CD4-positive, alpha-beta memory T cell (primary cell): ENCODE measurements around the gene PISD. TPM values are rescaled to one million over a fixed set of nuclear protein-coding genes. Genes with fewer than 3 reads are reported as not detected.
A peak's percentile ranks its signal among the peaks of the same experiment; 100 is the strongest.

ENCODE experiments used
- CTCF ChIA-PET: fragments of 350-600 bp; sonication (Branson Sonifier 250); formaldehyde crosslinking; loops from one replicate; lab custom pipeline; 2021; ENCODE audit warnings: inconsistent platforms; ENCODE audit not compliant: partially characterized antibody; lab: Charles Lee
- POLR2A ChIA-PET: fragments of 350-600 bp; sonication (Branson Sonifier 250); formaldehyde crosslinking; loops from one replicate; lab custom pipeline; 2021; ENCODE audit not compliant: partially characterized antibody; lab: Charles Lee
- DNase-seq, 5 donors: peaks; one replicate each; pipeline versions ENCODE4 v3.0.0 to v3.0.0-alpha.2; 2020 to 2022; ENCODE audit warnings: mixed read lengths in 1 of 5
- H3K27ac ChIP-seq: one replicate; pipeline ENCODE4 v1.7.0; 2013; ENCODE audit warnings: low read depth, low read length
- H3K27me3 ChIP-seq: 2 replicates; pipeline ENCODE4 v1.7.0; 2013; ENCODE audit warnings: mild to moderate bottlenecking, low read length, moderate library complexity; ENCODE audit not compliant: insufficient read depth
- H3K36me3 ChIP-seq: 2 replicates; pipeline ENCODE4 v1.7.0; 2013; ENCODE audit warnings: mild to moderate bottlenecking, low read length, moderate library complexity; ENCODE audit not compliant: insufficient read depth
- H3K4me1 ChIP-seq: 2 replicates; pipeline ENCODE4 v1.7.0; 2013; ENCODE audit warnings: mild to moderate bottlenecking, low read length, moderate library complexity; ENCODE audit not compliant: insufficient read depth
- H3K4me3 ChIP-seq, 2 donors: one replicate each; pipeline ENCODE4 v1.7.0; 2013; ENCODE audit warnings: low read length in 2 of 2, mild to moderate bottlenecking in 1 of 2
- H3K9me3 ChIP-seq, 2 donors: one replicate each; pipeline ENCODE4 v1.7.0; 2013; ENCODE audit warnings: low read length in 2 of 2, control low read depth in 1 of 2; ENCODE audit not compliant: control insufficient read depth in 1 of 2
- H3K27ac Mint-ChIP-seq, 7 donors: one replicate each; pipeline ENCODE4 v1.8.0; 2020 to 2021; ENCODE audit warnings: mixed read lengths in 7 of 7, mild to moderate bottlenecking in 6 of 7, inconsistent platforms in 3 of 7, moderate library complexity in 3 of 7
- H3K27me3 Mint-ChIP-seq, 2 donors: one replicate each; pipeline ENCODE4 v1.8.0; 2020 to 2021; ENCODE audit warnings: mixed read lengths in 2 of 2
- H3K36me3 Mint-ChIP-seq, 2 donors: one replicate each; pipeline ENCODE4 v1.8.0; 2020 to 2021; ENCODE audit warnings: mixed read lengths in 2 of 2, inconsistent platforms in 1 of 2, mild to moderate bottlenecking in 1 of 2
- H3K4me1 Mint-ChIP-seq, 4 donors: one replicate each; pipeline ENCODE4 v1.8.0; 2020 to 2021; ENCODE audit warnings: mixed read lengths in 4 of 4, mild to moderate bottlenecking in 1 of 4
- H3K4me3 Mint-ChIP-seq, 8 donors: one replicate each; pipeline ENCODE4 v1.8.0; 2020 to 2021; ENCODE audit warnings: mixed read lengths in 8 of 8, mild to moderate bottlenecking in 7 of 8, moderate library complexity in 6 of 8, inconsistent platforms in 3 of 8
- H3K9me3 Mint-ChIP-seq, 8 donors: one replicate each; pipeline ENCODE4 v1.8.0; 2020 to 2021; ENCODE audit warnings: mixed read lengths in 8 of 8, mild to moderate bottlenecking in 5 of 8, inconsistent platforms in 3 of 8, moderate library complexity in 1 of 8
- intact Hi-C: fragments of 100-400 bp; cut with micrococcal nuclease; formaldehyde crosslinking; loops from one replicate; pipeline ENCODE4 v1.15.1; 2023
- polyA plus RNA-seq, 2 donors: library from polyadenylated mRNA; unstranded; fragments of 300-500 nt; fragmentation: Illumina TruSeq; gene quantifications; one replicate each; pipeline ENCODE4 v1.2.3, GENCODE V29; 2021
- total RNA-seq, 2 experiments: library from RNA; stranded (reverse); gene quantifications; one replicate each; pipeline ENCODE4 v1.2.3, GENCODE V29; 2021

The PISD gene
- total and polyA plus RNA-seq, 4 experiments from 2014 or later, result 16.7 to 35.4 (median 30.8) TPM

GRCh38 chr22:31691408-31691807 lies 29.4 kb upstream of the PISD start:
- no peak for DNase-seq
- H3K36me3 ChIP-seq, result peaks cover 6% of the 10 kb centered on the region
- Mint-ChIP-seq H3K4me1 (peaks cover 8 to 14% (median 11%) of the 10 kb centered on the region in 4 donors), H3K27ac (peak overlapping the region in 1 of 7 donors; percentile 29), H3K9me3 (peaks cover 0 to 2% (median 0%) of the 10 kb centered on the region in 8 donors), H3K4me3 (no peak overlapping the region), H3K36me3 (peaks cover 41 to 43% of the 10 kb centered on the region in 2 donors), H3K27me3 (no peaks in the 10 kb centered on the region)
- POLR2A ChIA-PET, result interaction anchor here (0.6 kb wide), 1 partner anchor 51 kb away, joined by 4 read pairs; no protein-coding TSS in a partner anchor
- CTCF ChIA-PET, result interaction anchor here (1.5 to 2.7 kb wide), 2 partner anchors 15 to 26 kb away, joined by 4 to 12 read pairs; no protein-coding TSS in a partner anchor
- intact Hi-C loops, result no loop called here
- H3K27me3 ChIP-seq, result no peaks in the 10 kb centered on the region
- no peak overlapping the region for H3K4me3 ChIP-seq
- H3K4me1 ChIP-seq, result peaks cover 12% of the 10 kb centered on the region
- no peak overlapping the region for H3K27ac ChIP-seq
- H3K9me3 ChIP-seq, result no peaks in the 10 kb centered on the region

DNA sequence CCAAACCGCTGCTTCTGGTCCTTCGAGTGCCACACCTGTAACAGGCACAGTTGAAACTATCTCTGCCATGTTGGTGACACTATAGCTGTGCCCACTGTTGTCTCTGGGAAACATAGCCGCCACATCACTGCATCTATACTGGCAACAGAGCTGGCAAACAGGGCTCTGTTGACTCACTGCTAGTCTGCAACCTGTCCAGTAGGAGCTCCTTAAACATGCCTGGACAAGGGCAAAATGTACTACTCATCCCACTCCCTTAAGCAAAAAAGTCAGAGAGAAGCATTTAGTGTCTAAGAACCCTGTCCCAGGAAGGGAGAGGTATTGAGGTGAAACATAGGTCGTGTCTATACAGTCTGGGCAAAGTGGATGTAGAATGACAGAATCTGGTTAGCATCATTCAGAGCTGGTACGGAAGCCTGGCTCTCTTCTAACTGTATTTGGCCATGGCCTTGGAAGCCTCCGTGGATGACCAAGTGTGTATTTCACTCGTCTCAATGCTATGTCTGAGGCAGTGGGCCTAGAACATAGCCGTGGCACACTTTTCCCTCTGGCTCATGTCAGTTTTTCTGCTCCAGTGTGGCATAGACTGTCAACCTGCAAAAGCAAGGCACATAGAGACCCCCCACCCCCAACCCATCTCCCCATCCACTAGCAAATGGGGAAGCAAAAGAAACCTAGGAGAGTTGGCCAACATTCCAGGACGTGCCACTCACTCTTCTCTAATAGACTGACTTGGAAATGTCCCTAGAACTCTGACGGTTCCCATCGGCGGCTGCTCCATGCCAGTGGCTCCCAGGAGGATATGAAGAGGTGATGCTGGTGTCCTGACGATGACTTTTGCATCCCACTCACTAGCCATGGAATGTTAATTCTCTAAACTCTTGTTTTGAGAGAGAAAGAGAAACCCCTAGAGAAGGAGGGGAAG lies 21.4 kb upstream of the PISD start:
- Histone ChIP-seq H3K9me3 (no peaks in the 10 kb centered on the region), H3K27ac (no peak overlapping the region), H3K4me1 (no peaks in the 10 kb centered on the region), H3K36me3 (peaks cover 25% of the 10 kb centered on the region), H3K27me3 (no peaks in the 10 kb centered on the region), H3K4me3 (no peak overlapping the region)
- H3K27me3 Mint-ChIP-seq, result no peaks in the 10 kb centered on the region
- H3K4me1 Mint-ChIP-seq, result no peaks in the 10 kb centered on the region
- H3K9me3 Mint-ChIP-seq, result peaks cover 0 to 2% (median 0%) of the 10 kb centered on the region in 8 donors
- intact Hi-C loops, result no loop called here
- ChIA-PET POLR2A (interaction anchor here (0.8 kb wide), 1 partner anchor 18 kb away, joined by 3 read pairs; no protein-coding TSS in a partner anchor), CTCF (interaction anchor here (0.5 to 1.7 kb wide), 3 partner anchors 13 to 296 kb away, joined by 3 to 10 read pairs (median 3); no protein-coding TSS in a partner anchor)
- peaks cover 29 to 40% of the 10 kb centered on the region in 2 donors for H3K36me3 Mint-ChIP-seq
- peak overlapping the region in 3 of 7 donors; percentile 57 to 88 (median 61) for H3K27ac Mint-ChIP-seq
- no peak overlapping the region for H3K4me3 Mint-ChIP-seq
- no peak for DNase-seq

- DNase-seq, result no peak
- ChIA-PET CTCF (interaction anchor here (1.7 kb wide), 1 partner anchor 17 kb away, joined by 10 read pairs; no protein-coding TSS in a partner anchor), POLR2A (interaction anchor here (0.8 to 1.1 kb wide), 2 partner anchors 15 to 17 kb away, joined by 3 read pairs; no protein-coding TSS in a partner anchor)
- H3K4me1 Mint-ChIP-seq, result peaks cover 0 to 3% (median 1%) of the 10 kb centered on the region in 4 donors
- peaks cover 24 to 35% of the 10 kb centered on the region in 2 donors for H3K36me3 Mint-ChIP-seq
- H3K27me3 Mint-ChIP-seq, result no peaks in the 10 kb centered on the region
- H3K27ac Mint-ChIP-seq, result peak overlapping the region in 2 of 7 donors; percentile 70 to 88
- no peaks in the 10 kb centered on the region for H3K4me1 ChIP-seq
- no peak overlapping the region for H3K4me3 Mint-ChIP-seq
- H3K9me3 Mint-ChIP-seq, result peaks cover 0 to 2% (median 0%) of the 10 kb centered on the region in 8 donors
- no peak overlapping the region for H3K4me3 ChIP-seq
- intact Hi-C loops, result no loop called here
- peaks cover 25% of the 10 kb centered on the region for H3K36me3 ChIP-seq
- H3K27ac ChIP-seq, result no peak overlapping the region
- H3K9me3 ChIP-seq, result no peaks in the 10 kb centered on the region
- H3K27me3 ChIP-seq, result no peaks in the 10 kb centered on the region
Measured at GRCh38 chr22:31682751-31683150, 20.7 kb upstream of the PISD start.

DNA sequence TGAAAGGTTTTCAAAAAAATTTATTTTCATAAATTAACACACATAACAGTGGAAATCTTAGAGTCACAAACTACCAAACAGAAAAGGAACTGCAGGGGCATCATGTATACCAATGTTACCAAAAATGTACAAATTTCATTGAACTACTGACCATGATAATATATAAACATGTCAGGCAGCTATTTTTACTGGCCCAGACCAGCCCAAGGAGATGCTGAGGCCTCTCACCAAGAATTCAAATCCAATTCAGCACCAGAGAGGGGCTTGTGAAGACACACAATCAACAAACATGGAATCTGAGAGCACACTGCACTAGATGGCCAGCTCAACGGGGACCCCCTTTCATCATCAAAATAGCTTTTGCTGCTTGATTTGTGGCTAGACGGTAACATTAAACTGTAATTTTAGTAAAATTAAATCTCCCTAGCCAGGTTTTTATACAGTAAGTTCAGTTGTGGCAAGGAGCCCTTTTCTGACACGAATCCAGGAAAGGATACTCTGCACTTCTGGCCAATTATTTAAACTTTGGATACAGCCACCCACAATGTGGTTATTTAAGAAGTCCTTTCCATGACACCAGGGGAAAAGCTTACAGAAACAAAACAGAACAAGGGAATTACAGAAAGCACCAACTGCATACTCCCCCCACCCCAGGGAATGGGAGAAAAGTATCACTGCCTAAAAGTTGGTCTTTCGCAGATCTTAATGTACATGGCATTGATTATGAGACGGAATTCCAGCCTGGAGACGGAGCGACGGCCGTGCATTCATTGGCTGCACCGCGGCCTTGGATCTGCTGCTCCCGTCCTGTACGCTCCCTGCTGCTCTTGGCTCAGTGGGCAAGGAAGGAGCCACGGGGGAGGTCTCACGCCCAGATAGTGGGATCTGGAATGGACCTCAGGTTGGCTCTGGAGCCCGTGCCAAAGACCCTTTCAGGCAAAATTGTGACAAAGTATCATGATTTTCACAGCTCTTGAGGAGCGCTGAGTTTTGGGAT lies 19.6 kb upstream of the PISD start:
- Mint-ChIP-seq H3K27ac (peak overlapping the region in 1 of 7 donors; percentile 11), H3K36me3 (peaks cover 24 to 35% of the 10 kb centered on the region in 2 donors), H3K4me1 (peaks cover 5 to 7% (median 5%) of the 10 kb centered on the region in 4 donors), H3K27me3 (no peaks in the 10 kb centered on the region), H3K9me3 (peaks cover 0 to 2% (median 0%) of the 10 kb centered on the region in 8 donors), H3K4me3 (no peak overlapping the region)
- DNase-seq, result no peak
- Histone ChIP-seq H3K4me3 (no peak overlapping the region), H3K36me3 (peaks cover 25% of the 10 kb centered on the region), H3K4me1 (peaks cover 3% of the 10 kb centered on the region), H3K27me3 (no peaks in the 10 kb centered on the region), H3K9me3 (no peaks in the 10 kb centered on the region), H3K27ac (no peak overlapping the region)
- CTCF ChIA-PET, result interaction anchor here (1.5 to 1.7 kb wide), 2 partner anchors 16 kb away, joined by 7 to 10 read pairs; no protein-coding TSS in a partner anchor
- intact Hi-C loops, result no loop called here
- POLR2A ChIA-PET, result interaction anchor here (1.1 kb wide), 1 partner anchor 14 kb away, joined by 3 read pairs; no protein-coding TSS in a partner anchor

GRCh38 chr22:31680861-31681341 lies 18.9 kb upstream of the PISD start:
- Mint-ChIP-seq H3K27me3 (no peaks in the 10 kb centered on the region), H3K9me3 (peaks cover 0 to 2% (median 0%) of the 10 kb centered on the region in 8 donors), H3K4me3 (no peak overlapping the region), H3K36me3 (peaks cover 24 to 33% of the 10 kb centered on the region in 2 donors), H3K4me1 (peaks cover 10 to 13% (median 12%) of the 10 kb centered on the region in 4 donors), H3K27ac (no peak overlapping the region)
- intact Hi-C loops, result no loop called here
- POLR2A ChIA-PET, result interaction anchor here (1.0 kb wide), 1 partner anchor 19 kb away, joined by 4 read pairs; the partner anchor contains the start of gene PISD
- CTCF ChIA-PET, result interaction anchor here (1.5 kb wide), 1 partner anchor 15 kb away, joined by 7 read pairs; no protein-coding TSS in a partner anchor
- Histone ChIP-seq H3K36me3 (peaks cover 25% of the 10 kb centered on the region), H3K4me3 (no peak overlapping the region), H3K9me3 (no peaks in the 10 kb centered on the region), H3K27me3 (no peaks in the 10 kb centered on the region), H3K27ac (no peak overlapping the region), H3K4me1 (peaks cover 3% of the 10 kb centered on the region)
- no peak for DNase-seq

GRCh38 chr22:31678748-31679147 lies 16.7 kb upstream of the PISD start:
- Mint-ChIP-seq H3K27ac (peak overlapping the region in 3 of 7 donors; percentile 48 to 66 (median 52)), H3K4me3 (peak overlapping the region in 1 of 8 donors; percentile 52), H3K9me3 (peaks cover 0 to 6% (median 0%) of the 10 kb centered on the region in 8 donors), H3K4me1 (peaks cover 10 to 13% (median 12%) of the 10 kb centered on the region in 4 donors), H3K27me3 (no peaks in the 10 kb centered on the region), H3K36me3 (peaks cover 4 to 12% of the 10 kb centered on the region in 2 donors)
- peaks cover 3% of the 10 kb centered on the region for H3K4me1 ChIP-seq
- DNase-seq, result no peak
- no peaks in the 10 kb centered on the region for H3K9me3 ChIP-seq
- H3K27me3 ChIP-seq, result no peaks in the 10 kb centered on the region
- H3K4me3 ChIP-seq, result no peak overlapping the region
- peaks cover 11% of the 10 kb centered on the region for H3K36me3 ChIP-seq
- ChIA-PET CTCF (interaction anchor here (5.4 kb wide), 1 partner anchor 14 kb away, joined by 78 read pairs; the partner anchor contains the start of gene PISD), POLR2A (no interaction called here)
- H3K27ac ChIP-seq, result no peak overlapping the region
- intact Hi-C loops, result no loop called here
